DOHH2 (cell line): ENCODE results near the gene LY6G6F.

Source experiments
- CTCF ChIP-seq: fragments of 200-600 bp; sonication (generic); IDR thresholded peaks from one replicate; pipeline ENCODE4 v1.5.1; 2014; ENCODE audit warnings: antibody characterized with exemption, mild to moderate bottlenecking, low read depth, low read length; ENCODE audit not compliant: poor library complexity, severe bottlenecking
- EZH2phosphoT487 ChIP-seq: fragments of 200-600 bp; sonication (generic); IDR thresholded peaks from 2 replicates; pipeline ENCODE4 v1.6.1; 2017; ENCODE audit warnings: borderline replicate concordance, mild to moderate bottlenecking, antibody characterized with exemption, low read length, moderate library complexity, mixed read lengths

- TF ChIP-seq CTCF (peak; percentile 94), EZH2phosphoT487 (no peak)
Measured at GRCh38 chr6:31728767-31729514, 22.3 kb downstream of the LY6G6F start, which contains the start of gene DDAH2.
